Measurements from ENCODE around the gene ANKRD11.
"Not testable (repeated sequence)": the region's sequence is repeated elsewhere in the genome, so short reads cannot be mapped to it uniquely, and the experiment has no call there.

Gene ANKRD11

DNA sequence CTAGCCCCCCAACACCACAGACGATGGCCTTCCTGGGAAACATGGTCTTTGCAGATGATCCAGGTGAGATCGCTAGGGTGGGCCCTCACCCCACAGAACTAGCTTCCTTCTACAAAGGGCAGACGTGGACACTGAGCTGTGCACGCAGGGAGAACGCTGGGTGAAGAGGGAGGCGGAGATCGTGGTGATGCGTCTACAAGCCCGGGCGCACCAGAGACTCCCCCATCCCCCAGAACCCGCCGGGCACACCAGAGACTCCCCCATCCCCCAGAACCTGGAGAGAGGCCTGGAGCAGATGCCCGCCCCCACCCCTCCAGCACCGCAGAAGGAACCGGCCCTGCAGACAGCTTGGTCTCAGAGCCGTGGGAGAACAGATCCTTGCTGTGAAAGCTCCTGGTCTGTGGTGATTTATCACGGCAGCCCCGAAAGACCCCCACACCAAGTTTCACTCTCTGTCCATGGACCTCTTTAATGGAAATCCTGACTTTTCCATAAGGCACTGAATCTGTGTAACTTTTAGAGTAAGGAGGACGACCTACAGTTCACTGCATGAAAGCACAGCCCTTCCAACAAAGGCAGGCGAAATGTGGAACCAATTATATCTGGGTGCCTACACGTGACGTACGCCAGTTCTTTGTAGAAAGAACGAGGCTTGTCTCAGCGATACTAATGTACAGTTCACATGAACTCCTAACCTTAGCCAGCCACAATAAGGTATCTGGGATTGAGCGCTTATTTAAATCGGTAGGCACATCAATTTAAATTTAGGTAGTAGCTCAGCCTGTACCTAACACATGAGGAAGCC, 88.5 kb downstream of the ANKRD11 start:
- peak; percentile 49 for DNase-seq

DNA sequence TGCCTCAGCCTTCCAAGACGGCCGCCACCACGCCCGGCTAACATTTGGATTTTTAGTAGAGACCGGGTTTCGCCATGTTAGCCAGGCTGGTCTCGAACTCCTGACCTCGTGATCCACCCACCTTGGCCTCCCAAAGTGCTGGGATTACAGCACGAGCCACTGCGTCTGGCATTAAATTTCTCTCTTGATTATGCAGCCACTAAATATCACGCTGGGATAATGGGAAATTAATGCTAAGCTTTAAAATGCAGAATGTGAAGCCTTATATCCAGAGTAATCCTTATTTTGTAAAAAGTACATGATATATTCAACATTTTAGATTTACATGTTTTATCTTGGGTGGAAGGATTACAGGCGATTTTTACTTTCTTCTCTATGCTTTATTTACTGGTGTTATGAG, 89.2 kb downstream of the ANKRD11 start:
- DNase-seq: no peak

DNA sequence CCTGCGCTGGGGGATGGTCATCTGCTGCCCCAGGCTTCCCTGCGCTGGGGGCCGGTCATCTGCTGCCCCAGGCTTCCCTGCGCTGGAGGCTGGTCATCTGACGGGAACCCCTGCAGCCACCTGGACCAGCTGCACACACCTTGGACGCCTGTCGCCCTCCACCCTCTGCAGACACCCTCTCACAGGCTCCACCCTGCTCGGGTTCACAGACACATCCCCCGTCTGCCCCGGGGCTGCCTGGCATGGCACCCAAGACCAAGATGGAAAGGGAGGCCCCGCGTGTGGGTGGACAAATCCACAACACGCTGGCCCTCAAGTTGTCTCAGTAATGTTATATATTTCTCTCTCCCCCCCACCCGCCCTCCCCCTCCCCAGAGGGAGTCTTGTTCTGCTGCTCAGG, 89.6 kb downstream of the ANKRD11 start:
- no peak for DNase-seq

DNA sequence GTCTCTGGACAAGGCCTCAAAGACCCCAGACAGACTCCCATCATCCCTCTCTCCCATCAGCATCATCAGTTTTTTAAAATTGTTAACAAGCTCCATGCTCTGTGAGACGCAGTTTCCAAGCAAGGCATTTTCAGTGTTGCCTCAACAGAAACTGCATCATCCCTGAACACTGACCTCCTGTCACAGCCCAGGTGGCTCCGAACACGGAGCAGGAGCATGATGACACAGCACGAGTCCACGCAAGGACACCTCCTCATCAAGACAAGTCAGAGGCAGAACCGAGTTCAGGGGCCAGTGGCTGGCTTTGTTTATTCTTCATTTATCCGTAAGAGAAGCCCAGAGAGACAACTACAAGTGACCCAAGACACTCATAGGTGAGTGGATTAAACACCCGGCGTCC, 91.4 kb downstream of the ANKRD11 start:
- DNase-seq: no peak

DNA sequence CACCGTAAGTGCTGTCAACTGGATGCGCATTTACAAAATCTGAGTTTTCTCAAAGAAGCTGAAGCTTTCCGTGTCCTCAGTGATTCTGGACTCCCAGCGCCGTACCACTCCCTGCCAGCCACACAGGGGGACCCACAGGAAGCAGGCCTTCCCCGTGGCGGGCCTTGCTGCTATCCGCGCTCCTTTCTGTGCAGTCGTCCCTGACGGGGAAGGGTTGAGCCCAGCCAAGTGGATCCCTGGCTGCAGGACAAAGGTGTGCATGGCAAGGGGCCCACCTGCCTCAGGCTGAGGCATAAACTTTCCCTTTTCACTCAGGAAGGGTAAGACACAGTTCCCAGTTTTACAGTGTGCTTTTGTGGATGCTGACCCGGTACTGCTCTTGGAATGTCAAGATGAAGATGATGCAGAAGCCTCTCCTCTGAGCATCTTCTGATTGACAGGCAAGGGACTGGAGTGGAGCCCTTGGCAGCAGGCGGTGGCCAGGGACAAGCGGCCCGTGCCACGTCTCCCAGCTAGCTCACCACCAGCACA, 93.0 kb downstream of the ANKRD11 start:
- DNase-seq: no peak

DNA sequence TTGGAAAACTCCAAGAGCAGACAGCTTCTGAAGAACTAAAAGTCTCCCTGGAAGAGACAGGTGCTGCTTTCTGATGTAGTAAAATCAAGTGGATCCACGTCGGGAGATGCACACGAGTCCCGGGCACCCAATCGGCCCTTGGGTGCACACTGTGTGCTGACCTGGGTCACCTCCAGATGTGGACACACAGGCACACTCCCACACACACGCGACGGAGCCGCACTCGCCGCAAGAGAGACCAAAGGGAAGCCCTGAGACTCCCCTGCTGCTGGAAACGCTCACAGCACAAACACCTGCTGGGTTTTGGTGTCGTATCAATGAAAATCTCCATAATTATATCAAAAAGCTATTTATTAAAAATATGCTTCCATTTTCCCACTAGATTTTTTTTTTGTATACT, 94.2 kb downstream of the ANKRD11 start:
- no peak for DNase-seq

DNA sequence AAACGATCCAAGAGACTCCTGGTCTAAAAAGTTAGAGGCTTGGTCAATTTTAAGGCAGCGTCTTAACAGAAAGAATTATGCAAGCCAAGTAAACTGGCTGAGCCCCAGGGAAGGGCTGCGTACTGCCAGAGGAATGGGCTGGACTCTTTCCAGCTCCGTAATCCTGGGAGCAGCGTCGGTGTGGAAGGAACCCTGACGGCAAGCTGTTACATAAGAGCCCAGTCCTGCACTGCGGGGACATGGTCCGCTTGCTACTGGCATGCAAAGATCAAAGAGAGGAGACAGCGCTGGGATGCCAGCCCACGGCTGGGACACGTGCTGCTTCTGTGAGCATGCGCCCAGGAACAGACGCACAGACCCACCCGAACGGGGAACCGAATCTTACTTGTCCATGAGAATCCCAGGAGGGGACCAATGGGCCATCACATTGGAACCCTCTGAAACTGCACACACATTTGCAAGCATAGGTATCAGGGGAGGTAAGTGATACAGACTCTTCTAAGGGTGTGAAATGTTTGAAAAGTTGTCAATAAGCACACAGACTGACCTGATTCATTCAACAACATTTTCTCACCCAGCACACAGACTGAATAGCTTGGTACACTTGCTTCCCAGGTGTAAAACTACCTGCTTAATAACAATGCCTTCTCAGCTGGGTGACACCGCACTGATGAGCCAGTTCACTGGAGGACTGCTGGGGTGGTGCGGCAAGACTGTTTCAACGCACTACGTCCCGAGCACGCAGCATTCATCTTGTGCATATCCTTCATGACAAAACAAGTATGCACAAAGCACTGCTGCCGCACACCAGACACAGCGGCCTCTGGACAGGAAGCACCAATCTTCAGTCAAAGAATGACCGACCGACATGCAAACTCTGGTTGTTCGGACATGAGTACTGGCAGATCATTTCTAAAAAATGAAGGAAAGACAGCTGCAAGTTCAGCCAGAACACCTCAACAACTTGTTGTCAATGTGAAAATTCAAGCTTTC, 94.9 kb downstream of the ANKRD11 start:
- DNase-seq: peak; percentile 94

DNA sequence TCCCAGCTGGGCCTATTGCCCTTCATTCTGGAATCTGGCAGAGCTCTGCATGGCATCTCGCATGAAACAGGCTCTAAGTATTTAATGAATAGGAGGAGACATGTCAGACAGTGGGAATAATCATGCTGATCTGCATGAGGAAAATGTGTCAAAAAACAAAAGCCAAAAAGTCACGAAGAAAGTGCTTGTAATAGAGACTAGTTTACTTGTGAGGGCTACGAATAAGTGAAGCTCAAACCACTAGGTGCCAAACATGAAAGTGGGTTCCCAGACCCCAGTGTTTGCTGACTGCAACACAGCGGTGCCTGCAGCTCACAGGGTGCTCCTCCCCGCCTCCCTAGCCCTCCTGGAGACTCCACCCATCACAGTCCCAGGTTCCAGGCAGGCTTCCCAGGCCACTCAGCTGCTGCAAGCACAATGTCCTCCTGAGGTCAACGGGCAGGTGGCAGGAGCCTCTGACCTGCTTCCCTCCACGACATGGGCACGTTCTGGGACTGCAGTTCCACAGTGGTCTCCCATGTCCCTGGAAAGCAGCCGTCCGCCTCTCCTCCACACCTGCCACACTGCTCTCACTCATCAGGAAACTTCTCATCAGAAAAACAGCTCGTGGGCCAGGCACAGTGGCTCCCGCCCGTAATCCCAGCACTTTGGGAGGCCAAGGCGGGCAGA, 96.5 kb downstream of the ANKRD11 start:
- DNase-seq: no peak

DNA sequence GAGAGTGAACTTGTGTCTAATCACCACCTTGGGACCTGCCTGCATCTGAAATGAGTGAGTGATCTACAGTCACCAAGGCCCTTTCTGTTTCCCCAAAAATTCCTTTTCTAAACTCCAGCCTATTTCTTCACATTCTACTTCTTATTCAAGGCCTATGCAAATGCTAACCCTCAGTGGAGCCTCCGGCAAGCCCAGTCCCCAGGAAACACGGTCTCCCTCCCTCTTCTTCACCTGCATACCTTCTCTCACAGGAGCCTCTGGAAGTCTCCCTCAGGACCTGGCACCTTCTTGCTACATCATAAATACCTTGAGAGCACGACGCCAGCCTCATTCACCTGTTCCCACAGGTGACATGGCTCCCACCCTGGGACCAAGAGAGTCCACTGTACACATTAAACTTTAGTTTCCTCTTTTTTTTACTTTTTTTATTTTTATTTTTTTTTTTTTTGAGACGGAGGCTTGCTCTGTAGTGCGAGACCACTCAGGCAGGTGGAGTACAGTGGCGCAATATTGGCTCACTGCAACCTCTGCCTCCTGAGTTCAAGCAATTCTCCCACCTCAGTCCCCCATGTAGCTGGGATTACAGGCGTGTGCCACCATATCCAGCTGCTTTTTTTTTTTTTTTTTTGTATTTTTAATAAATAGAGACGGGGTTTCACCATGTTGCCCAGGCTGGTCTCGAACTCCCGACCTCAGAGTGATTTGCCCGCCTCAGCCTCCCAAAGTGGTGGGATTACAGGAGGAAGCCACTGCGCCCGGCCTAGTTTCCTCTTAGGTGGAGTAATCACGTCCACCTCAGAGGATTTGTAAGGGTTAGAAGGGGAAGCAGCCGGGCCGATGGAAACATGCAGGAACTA, 97.3 kb downstream of the ANKRD11 start:
- no peak for DNase-seq

DNA sequence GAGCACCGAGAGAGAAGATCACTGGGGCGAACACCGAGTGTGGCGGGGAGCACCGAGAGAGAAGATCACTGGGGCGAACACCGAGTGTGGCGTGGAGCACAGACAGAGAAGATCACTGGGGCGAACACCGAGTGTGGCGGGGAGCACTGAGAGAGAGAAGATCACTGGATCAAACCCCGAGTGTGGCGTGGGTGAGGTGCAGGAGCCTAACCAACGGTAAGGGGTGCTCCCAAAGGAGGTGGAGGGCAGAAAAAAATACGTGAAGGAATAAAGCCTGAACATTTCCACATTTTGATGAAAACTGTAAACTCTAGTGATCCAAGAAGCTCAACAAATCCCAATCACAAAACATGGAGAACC, 100.2 kb downstream of the ANKRD11 start:
- not testable (repeated sequence) for DNase-seq

DNA sequence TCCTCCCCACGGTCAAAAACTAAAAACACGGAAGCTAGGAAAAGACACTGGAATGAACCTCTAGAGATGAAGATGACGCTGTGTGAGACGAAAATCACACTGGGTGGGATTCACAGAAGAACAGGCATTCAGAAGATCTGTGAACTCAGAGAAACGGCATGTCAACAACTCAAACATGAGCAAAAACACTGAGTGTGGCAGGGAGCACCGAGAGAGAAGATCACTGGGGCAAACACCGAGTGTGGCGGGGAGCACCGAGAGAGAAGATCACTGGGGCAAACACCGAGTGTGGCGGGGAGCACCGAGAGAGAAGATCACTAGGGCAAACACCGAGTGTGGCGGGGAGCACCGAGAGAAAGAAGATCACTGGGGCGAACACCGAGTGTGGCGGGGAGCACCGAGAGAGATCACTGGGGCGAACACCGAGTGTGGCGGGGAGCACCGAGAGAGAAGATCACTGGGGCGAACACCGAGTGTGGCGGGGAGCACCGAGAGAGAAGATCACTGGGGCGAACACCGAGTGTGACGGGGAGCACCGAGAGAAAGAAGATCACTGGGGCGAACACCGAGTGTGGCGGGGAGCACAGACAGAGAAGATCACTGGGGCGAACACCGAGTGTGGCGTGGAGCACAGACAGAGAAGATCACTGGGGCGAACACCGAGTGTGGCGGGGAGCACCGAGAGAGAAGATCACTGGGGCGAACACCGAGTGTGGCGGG, 100.7 kb downstream of the ANKRD11 start:
- not testable (repeated sequence) for DNase-seq

DNA sequence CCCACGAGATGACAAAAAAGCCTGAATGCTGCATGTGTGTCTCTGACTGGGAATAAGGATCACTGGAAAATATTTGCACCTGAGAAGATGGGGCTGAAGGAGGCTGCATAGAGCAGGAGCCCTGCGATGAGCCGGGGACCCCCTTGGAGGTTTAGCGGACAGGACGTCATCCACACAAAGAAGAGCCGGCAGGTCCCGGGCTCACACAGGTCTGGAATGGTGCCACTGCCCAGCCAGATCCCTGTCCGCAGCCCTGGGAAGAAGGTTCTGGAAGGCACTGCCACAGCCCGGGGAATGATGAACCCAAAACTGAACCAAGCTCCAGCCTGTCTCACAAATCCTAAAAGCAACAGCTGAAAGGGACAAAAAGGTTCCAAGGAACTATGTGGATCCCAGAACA, 101.8 kb downstream of the ANKRD11 start:
- no peak for DNase-seq

DNA sequence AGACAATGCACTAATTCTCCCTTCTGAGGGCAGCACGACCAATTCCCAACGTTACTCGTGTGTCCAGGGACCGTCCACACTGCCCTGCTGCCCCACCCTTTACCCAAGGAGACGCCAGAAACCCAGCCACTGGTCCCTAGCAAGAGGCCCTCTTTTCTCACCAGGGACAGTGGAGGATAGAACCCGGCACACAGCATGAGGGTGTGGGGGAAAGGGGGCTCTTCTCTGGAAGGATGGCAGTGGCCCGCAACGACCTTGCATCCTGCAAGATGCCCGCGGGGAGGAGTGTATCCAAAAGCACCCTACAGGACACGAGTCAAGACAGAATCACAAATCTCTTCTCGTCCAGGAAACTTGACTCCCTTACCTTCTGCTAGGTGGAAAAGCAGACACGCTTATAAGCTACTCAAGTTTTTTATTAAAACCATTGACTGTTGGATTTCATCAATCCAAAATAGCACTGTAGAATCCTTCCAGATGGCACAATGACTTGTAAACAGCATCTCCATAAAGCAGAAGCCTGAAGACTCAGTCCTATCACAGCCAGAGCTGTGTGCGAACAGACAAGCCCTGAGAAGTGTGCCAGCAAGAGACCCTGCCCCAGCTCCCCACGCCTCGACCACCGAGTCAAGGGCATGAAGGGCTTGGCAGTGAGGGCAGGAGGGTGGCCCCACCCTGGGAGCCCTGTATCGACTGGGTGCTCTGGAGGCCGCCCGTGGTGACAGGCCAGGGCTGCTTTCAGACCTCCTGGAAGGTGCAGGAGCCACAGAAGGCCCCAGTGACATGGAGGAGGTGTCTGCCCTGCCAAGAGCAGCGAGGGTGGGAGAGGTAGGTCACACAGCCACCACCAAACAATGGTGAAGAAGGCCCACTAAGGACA, 103.8 kb downstream of the ANKRD11 start:
- no peak for DNase-seq

DNA sequence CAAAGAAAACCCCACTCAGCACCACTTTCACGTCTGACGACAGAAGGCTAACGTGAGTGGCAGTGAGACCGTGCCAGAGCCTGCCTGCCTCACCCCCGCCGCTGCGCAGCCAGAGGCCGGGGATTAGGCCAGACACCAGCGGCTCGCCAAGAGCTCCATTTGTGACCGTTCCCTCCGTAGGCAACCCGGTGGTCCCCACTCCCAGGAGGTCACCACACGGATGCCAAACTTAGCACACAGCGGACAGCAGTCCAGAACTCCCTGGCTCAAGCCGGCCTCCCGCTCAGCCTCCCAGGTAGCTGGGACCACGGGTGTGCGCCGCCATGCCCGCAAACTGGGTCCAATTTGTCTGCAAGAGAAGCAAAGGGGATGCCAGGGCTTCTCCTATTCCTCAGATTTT, 104.6 kb downstream of the ANKRD11 start:
- no peak for DNase-seq

DNA sequence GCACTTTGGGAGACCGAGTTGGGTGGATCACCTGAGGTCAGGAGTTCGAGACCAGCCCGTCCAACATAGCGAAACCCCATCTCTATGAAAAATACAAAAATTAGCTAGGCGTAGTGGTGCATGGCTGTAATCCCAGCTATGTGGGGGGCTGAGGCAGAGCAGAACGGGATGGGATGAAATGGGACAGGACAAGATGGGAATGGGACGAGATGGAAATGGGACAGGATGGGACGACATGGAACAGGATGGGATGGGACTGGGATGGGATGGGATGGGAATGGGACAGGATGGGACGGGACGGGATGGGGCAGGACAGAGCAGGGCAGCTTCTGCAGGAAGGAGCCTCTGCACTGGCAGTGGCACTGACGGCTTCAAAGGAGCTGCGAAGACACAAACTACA, 106.1 kb downstream of the ANKRD11 start:
- no peak for DNase-seq

DNA sequence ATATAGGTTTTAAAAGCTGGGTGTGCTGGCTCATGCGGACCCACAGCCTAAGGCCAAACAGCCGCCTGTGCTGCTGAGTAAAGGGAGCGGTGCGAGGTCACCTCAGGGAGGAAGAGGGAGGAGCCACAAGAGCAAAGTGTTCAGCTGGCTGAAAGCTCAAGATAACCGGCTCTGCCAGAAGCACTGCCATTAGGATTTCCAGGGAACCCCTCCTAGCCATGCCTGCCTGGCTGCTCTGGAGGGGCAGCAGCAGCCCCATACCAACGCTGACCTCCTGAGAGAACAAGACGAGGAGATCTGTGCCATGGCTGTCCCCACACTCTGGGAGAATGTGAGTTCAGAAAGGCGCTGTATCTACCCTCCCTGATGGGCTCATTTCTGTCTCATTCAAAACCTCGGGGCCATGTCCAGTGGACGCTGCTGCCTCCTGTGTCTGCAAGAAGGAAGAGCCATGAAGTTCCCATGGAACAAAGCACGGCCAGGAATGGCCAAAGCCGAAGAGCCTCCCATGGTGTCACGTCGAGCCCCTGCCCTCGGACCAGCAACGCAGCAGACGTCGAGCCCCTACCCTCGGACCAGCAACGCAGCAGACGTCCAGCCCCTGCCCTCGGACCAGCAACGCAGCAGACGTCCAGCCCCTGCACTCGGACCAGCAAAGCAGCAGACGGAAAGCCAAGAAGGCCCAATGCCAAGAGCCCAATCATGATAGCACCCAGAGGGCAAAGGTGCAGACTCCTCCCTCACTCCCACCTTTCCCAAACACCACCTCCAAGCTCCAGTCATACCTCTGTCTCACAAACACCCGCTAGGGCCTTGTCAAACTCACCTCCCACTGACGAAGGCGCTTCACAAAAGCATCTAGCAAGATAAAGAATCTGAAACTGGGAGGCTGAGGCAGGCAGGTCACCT, 107.0 kb downstream of the ANKRD11 start:
- no peak for DNase-seq

DNA sequence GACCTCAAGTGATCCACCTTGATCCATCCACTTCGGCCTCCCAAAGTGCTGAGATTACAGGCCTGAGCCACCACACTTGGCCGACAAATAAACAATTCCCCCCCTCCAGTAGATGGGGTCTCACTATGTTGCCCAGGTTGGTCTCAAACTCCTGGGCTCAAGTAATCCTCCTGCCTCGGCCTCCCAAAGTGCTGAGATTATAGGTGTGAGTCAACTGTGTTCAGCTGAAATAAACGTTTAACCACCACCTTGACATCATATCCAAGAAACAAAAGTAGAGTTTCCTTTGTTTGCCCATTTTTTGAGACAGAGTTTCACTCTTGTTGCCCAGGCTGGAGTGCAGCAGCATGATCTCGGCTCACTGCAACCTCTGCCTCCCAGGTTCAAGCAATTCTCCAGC, 107.8 kb downstream of the ANKRD11 start:
- not testable (repeated sequence) for DNase-seq

DNA sequence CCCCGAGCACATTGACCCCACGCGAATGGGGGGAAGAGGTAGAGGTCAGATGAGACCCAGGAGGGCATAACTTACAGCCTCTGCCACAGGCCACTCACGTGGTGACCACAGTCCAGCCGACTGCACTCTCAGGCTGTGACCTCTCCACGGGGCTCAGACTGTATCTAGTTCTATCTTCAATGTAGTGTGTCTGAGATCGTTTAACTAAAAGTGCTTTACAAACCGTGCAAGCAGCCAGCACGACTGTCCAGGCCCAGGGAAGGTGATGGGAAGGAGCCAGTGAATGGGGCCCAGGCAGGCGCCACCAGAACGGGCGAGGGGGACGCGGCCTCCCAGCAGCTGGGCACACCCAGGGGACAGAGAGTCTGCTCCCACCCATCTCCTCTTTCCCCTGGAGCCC, 108.6 kb downstream of the ANKRD11 start:
- DNase-seq: no peak

DNA sequence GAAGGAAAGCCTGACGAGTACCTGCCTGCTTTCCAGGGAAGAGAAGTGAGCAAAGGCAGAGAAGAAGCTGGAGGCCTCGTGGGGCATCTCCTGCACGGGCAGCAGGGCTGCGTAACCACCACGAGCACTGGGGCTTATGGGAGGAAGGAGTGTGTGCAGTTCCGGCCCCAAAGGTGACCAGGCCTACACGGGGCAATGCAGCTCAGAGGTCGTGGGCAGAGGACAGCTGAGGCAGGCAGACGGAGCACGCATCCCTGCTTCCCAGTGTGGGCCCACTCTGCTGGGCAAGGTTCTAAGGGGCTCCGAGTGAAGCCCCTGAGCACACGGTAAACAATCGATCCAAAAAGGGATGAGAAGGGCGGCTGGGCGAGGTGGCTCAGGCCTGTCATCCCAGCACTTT, 109.7 kb downstream of the ANKRD11 start:
- no peak for DNase-seq
